Stimulated activated CD8-positive, alpha-beta memory T cell treated with anti-CD3 and anti-CD28 coated beads, Interleukin-2, amount 100 ng/mL, for 1 hour (primary cell): ENCODE data around the gene PDIA6.
"Not testable (repeated sequence)": the region's sequence is repeated elsewhere in the genome, so short reads cannot be mapped to it uniquely, and the experiment has no call there.

Experiments
- DNase-seq, 2 donors: peaks; one replicate each; pipeline ENCODE4 v3.0.0-alpha.2; 2020; ENCODE audit warnings: low read depth in 2 of 2

The PDIA6 gene

DNA sequence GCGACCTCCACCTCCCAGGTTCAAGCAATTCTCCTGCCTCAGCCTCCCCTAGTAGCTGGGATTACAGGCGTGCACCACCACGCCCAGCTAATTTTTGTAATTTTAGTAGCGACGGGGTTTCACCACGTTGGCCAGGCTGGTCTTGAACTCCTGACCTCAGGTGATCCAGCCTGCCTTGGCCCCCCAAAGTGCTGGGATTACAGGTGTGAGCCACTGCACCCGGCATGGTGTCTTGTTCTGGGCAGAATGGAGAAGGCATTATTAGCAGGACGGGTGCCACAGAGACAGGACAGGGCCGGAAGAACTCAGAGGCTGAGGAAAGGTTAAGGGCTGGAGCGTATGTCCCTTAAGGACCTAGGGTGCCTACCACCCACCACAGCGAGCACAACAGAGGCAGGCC is 31.8 kb downstream of the PDIA6 start:
- DNase-seq = not testable (repeated sequence)

DNA sequence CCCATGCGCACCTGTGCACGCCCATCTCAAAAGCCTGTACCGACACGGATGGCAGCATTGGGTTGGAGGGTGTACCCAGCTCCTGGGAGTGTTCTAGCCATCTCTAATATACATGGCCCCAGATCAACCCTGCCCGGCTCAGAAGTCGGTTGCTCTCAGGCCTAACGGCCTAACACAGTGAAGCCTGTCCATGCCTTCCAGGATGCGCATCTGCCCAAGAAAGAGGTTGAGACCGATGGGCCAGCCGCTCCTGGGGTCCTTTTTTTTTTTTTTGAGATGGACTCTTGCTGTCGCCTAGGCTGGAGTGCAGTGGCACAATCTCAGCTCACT is 32.1 kb downstream of the PDIA6 start:
- DNase-seq = no peak

DNA sequence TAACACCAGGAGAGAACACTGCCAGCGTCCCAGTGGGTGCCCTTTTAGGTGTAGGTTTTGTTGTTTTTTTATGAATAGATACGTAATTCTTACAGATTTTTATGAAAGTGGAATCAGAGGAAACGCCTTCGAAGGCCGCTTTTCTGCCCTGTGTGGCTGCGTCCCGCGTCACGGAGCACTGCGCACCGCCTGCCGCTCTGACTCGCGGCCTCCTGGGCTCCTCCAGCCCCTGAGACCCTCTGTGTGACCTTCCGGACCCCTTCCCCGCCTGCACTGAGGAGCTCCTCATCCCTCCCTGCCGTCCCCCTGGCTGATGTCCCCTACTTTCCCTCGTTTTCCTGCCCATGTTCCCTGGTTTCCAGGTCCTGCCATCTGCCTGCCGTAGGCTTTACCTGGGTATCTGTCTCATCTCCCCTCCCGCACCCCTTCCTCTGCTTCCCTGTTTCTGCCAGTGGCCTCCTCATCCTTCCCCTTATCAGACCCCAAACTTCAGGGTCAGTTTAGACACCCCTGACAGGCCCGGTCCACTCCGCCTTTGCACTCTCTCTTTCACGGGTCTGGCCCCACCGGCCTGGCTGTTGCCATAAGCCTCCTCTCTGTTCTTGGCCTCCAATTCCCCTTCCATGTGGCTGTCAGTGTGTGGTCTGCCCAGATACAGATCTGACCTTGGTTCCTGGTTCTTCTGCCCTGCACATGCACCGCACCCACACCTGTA is 32.7 kb downstream of the PDIA6 start:
- DNase-seq = no peak

DNA sequence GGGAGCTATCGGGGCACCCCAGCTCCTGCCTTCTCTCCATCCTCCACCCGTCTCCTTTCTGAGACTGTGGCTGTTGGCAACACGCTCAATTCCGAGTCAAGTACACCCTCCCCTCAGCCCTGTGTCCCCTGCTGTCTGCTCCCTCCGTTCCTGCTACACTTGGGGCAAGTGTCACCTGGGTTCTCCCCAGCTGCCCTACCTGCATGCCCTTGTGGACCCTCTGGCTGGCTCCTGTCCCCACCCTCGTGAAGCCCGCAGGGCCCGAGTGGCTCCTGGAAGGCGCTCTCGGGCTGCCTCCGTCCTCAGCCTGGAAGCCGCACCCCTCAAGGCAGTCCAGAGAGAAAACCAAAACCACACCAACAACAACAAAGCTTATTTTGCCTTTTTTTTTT is 33.9 kb downstream of the PDIA6 start:
- no peak for DNase-seq

DNA sequence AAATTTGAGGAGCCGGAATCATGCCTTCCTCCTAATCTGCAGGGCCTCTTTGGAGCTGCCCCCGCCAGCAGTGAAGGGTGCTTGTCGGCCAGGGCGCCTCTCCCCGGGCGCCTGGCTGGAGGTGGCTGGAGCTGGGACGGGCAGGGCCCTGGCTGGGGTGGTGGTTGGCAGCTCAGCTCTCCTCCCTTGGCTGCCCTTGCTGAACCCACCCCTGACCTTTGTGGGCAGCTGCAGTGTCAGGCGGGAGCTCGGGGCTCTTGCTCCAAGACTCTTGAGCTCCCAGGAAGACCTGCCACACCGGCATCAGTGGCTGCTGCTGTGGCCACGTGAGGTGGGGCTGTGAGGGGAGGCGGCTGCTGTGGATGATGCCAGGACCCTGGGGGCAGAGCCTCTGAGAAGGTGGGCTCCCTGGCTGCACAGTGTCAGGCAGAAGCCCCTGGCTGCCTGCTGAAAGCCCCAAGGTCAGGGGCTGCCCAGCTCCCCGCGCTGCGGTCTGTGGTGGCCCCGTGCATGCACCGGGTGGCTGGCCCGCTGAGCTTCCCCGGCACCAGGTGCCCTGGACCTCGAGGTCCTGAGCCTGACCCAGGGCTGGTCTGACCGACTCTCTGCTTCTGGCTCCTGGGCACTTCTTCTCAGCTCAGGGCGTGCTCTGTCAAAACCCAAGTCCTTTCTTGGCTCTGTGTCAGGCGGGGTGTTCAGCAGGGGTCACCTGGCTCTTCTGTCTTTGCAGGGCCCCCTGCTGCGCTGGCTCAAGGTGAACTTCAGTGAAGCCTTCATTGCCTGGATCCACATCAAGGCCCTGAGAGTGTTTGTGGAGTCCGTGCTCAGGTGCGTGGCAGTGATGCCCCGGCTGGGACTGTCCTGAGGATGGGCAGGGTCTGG is 34.5 kb downstream of the PDIA6 start:
- no peak for DNase-seq

DNA sequence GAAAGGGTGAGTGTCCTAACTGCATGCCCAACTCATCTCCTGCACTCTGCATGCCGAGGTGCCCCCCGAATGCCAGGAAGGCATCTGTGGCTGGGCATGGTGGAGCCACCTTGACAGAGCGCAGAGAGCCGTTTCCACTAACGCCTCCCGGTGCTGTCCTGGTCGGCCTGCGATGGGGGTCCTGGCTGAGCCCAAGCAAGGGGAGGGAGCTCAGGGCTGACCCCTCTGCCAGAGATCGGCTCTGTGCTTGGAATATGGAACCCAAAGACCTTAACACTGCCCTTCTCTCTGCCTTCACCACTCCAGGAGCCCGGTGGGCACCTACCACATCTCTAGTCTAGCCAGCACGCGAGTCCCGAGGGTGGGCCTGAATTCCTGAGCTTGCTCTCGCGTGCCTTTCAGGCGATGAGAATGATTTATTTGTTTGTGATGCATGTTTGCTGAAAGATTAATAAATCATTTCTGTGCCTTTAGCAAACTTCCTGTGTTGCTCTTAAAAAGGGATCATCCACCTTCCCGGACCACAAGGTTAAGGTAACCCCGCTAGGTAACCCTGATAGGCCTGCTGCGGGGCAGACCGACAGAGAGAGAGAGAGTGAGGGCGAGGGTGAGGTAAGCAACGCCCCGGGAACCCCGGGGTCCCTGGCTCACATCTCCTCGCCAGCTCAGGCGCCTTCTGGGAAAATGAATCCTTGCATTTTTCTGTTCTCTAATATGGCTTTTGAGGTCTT is 35.3 kb downstream of the PDIA6 start:
- no peak for DNase-seq

DNA sequence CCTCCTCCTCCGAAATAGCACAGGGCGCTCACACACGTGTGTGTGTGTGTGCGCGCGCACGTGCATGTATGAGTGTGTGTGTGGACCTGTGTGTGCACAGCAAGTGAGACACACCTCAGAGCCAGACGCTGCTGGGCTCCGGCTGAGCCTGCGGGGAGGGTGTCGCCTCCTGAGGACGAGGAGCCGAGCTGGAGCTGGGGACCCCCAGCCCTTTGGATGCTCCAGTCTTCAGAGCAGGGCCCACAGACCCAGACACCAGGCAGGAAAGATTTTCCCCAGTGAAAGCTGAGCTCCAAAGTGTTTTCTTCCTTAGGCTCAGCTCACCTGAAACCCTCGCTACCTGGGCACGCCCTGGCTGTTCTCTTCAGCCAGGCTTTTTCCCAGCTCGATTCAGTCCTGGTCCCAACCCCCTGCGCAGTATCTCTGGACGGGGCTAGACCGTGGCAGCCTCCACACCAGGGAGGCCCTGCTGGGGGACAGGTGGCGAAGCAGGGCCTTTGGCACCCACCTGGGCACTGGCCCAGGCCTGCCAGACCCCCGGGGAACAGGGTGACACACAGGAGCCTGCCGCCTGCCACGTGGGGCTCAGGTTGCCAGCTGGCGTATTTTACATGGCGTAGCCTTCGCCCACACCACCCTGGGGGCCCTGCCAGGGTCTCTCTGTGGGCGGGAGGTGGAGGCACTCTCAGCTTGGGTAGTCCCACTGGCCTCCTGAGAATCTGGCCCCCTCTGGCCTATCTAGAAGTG is 36.2 kb downstream of the PDIA6 start:
- DNase-seq = no peak

DNA sequence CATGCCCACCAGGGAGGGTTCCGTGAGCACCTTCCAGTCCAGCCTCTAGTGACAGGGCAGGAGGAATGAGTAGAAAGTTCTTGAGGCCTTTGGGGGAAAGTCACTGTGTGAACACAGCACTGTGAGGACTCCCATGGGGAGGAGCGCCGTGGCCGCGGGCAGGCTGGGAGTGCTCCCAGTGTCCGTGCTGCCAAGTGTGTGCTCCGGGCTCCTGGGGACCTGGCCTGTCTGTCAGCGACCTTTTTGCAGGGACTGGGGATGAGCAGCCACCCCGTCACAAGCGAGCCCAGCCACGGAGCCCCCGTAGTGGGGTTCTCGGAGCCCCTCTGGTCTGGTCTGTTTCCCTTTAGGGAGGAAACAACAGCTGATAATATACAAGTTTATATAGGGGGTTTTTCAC is 36.8 kb downstream of the PDIA6 start:
- no peak for DNase-seq

DNA sequence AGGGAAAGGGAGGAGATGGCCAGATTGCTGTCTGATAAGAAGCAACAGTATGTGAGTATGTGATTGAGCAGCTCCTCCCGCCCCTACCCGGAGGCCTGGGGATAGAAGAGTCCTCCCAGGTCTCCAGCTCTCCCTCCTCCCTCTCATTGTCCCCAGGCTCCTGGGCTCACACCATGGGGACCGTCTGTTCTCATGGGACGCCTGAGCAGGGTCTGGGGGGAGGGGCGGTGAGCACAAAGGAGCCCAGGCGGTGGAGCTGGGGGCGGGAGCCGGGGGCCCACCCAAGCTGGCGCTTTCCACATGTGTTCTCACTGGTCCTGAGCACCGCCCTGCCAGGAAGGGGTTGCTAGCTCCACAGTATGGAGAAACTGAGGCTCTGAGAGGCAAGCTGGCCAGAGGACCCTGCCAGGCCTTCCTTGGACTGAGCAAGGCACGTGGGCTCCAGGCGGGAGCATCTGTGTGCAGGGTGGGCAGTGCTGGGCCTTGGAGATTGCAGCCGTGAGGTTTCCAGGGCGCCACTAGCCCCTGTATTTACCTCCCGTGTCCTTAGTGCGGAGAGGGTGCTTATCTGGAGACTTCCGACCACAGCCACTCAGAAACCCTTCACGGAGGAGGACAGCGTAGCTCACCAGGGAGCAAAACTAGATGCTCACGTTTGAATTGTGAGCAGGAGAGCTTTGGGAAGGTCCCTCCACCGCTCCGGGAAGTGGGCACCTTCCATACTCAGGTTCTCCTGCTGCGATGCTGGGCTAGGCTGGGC is 37.4 kb downstream of the PDIA6 start:
- DNase-seq = no peak

DNA sequence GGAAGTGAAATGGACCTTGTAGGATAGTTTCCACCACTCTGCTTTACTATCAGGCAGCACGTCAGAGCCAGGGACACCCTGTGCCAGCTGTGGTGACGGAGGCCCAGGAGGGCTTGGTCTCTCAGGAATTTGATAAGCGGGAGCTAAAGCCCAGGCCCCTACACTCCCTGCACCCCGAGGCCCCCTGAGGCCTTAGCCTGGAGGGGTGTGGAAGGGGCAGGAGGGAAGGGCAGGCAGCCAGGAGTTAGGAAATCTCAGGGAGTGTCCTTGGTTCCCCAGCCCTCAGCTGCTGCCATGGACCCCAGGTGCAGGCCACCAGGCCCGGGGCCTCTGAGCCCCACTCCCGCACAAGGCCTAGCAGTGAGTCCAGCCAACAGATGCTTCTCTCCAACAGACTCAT is 38.2 kb downstream of the PDIA6 start:
- DNase-seq = no peak

DNA sequence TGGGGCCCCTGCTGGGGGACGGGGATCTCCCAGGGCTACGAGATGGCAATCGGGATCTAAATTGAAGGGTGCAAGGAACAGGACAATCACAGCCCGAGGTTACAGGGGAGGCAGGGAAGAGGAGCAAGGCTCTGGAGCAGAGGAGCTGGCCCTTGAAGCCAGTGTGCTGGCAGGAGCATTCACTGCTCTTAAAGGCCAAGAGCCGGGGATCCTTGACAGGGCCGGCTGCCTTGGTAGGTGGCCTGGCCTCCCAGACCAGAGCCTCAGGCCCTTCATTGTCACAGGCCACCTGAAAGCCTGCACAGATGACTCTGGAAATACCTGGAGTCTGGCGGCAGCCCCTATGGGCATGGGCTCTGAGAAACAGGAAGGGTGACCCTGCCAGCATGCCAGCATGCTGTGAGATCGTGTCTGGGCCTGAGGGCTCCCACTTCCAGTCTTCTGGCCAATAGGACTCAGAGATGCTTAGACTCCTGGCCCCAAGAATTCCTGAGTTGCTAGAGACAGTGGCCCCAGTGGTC is 38.7 kb downstream of the PDIA6 start:
- no peak for DNase-seq

DNA sequence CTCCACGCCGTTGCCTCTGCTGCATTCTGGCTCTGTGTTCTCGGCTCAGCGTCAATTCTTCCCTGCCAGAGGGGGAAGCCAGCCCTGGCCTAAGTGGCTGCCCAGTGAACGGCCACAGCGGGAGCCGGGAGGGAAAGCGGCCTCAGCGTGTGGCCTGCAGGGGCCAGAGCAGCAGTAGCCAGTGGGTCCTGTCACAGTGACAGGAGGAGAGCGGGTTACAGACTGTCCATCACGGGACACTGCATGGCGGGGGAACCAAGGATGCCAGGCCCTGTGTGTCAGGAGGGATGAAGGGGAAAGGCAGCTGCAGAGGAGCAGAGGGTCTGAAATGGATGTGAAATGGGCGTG is 39.7 kb downstream of the PDIA6 start:
- DNase-seq = no peak

DNA sequence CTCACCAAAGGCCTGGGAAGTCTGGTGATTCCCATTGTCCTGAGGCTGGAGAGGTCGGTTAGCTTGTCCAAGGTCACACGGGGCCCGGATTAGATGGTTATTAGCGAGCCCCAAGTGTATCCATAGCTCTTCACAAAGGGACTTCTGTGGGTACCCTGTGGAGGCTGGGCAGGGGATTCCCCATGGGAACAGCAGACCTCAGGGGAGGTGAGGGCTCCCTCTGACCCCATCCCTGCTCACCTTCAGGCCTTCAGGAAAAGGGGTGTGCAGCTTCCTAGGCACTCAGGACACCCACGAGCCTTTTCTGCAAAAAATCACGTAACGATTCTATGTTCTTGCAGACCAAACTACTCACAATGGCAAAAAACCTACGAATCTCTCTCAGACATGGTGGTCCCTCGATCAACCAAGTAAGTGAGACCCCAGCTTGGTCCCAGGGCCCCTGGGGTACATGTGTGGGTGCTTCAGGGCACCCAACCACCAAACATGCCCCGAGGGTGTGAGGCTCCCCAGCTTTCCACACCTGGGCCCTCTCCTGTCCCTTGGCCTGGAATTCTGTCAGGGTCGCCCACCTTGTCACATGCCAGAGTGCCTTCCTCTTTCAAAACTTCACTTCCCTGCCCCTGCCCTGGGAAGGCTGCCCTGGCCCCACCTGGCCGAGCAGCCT is 40.3 kb downstream of the PDIA6 start:
- no peak for DNase-seq

DNA sequence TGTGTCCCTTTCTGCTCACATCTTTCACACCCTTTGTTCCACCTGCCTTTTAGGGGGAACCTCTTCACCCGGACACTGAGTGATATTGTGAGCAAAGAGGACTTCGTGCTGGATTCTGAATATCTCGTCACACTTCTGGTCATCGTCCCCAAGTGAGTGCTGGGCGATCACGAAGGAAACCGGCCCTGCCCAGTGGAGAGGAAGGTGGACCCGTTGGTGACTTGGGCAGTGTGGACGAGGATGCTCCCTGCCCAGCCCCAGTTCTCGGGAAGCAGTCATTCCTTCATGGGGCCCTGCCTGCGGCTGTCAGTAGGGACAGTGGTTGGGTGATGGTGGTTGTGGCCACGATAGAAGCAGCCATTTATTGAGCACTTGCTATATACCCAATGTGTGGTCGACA is 40.8 kb downstream of the PDIA6 start:
- no peak for DNase-seq

DNA sequence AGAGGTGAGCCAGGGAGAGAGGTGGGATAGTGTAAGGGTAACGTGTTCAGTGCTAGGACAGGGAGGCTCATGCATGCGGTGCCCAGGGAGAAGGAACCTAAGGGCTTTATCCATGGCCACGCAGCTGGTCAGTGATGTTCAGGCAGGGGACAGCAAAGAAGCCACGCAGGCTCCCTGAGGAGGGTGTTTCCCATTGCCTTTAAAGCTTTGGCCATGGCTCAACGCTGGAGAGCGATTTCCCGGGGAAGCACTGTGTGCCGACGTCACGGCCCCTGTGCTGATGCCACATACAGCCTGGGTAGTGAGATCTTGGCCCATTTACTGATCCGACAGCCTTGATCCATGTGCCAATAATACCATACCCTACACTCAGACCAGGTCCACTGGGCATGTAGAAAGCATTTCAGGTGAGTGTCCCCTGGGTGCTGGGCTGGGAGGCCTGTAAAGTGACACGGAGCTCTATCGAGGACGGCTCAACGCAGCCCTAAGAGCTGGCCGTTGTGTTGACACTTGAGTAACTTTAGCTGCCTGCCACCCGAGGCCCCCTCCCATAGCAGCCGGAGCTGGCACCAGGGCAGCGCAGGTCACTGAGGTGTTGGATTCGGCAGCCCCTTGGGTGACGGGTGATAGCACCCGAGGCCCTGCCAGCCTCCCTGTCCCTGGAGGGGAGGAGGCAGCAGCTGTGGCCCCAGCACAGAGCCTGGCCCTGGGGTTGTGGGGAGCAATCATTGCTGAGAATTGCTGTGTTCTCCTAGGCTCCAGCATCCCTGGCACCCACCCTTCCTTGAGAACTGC is 41.4 kb downstream of the PDIA6 start:
- DNase-seq = no peak

DNA sequence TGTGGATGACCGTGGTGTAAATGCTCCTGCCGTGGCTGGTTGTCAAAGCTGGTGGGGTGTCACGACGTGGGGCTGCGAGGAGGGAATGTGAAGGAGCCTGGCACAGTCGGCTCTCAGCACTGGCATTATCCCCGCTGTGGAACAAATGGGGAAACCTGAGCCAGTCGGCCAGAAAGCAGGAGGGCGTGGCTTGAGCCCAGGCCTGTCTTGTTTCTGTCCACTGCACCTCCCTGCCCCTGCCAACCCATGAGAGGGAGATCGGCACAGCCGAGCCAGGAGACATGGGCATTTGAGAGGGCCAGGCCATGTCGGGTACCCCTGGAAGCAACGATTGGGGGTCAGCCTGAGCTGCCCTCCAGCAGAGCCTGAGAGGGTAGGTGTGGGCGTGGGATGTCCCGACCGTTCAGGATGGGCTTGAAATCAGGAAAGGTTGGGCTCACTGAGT is 44.5 kb downstream of the PDIA6 start:
- DNase-seq = no peak

DNA sequence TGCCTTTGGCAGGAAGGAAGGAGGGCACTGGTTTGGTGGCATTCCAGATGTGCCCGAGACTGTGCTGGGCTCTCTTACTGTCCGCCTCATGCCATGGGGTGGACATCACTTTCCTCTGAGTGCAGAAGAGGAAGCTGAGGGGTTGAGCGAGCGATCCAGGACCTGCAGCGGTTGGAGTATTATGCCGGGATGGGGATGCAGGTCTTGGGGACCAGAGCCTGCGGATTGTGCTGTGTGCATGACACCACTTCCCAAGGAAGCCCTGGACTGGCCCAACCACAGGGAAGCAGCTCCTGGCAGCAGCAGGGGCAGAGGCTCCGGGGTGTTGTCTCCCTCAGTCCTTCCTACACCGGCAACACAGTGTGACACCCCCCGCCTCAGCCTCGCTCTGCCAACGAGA is 46.7 kb downstream of the PDIA6 start:
- no peak for DNase-seq

DNA sequence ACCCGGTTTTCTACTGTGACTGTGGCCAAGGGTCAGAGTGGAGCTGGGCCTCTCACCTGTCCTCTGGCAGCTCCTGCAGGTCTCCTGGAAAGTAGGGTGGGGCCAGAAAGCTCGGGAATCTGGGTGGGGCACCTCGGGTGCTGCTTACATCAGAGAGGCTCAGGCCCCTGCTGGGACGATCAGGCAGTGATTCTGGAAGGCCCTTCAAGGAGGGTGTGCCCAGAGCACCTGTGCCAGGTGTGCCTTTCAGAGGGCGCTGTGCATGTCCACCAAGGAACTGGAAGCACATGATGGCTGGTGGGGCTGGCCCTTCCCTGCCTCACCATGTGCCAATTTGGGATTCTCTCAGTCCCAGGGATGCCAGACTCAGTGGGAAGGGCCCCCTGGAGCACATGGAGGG is 47.1 kb downstream of the PDIA6 start:
- DNase-seq = no peak

DNA sequence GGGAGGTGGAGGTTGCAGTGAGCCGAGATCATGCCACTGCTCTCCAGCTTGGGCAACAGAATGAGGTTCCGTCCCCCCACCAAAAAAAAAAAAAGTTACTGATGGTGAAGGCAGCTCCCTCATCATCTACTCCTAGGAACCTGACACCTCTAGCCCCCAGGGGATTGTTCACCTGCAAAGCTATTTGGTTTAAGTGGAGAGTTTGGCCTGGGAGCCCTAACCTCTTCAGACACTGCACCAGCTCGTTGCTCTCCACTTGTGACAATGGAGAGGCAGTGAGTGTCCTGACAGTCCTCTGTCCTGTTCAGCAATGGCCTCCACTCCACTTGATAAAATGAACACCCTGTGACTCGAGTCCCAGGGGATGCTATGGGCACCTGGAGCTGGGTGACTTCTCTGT is 47.7 kb downstream of the PDIA6 start:
- no peak for DNase-seq
